NCI-H524 treated with DMSO at 0.1 percent for 48 hours (cell line): ENCODE results near the gene CACTIN.
"Not testable (repeated sequence)": the region's sequence is repeated elsewhere in the genome, so short reads cannot be mapped to it uniquely, and the experiment has no call there.

Source experiments
- DNase-seq: peaks from one replicate; lab custom pipeline; 2025; lab: John Stamatoyannopoulos, UW

CACTIN gene

DNA sequence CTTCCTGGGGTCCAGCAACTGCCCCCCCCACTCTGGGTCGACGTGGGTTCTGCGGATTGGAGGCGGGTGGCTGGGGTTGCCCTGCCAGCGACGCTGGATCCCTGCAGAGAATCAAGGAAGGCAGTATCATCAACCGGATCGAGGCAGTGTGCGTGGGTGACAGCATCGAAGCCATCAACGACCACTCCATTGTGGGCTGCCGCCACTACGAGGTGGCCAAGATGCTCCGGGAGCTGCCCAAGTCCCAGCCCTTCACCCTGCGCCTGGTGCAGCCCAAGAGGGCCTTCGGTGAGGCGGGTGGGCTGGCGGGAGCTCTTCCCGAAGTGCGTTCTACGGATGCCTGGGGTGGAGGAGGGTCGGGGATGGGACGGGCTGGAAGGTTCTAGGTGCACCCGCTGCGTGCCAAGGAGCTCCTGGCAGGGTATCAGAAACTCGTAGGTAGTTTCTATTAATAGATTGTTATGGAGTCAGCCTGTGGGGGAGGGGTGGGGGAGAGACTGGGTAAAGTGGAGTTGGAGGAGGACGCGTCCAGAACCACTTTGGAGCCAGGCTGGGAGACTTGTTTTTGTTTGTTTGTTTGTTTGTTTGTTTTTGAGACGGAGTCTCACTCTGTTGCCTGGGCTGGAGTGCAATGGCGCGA lies 39.8 kb downstream of the CACTIN start:
- no peak for DNase-seq

DNA sequence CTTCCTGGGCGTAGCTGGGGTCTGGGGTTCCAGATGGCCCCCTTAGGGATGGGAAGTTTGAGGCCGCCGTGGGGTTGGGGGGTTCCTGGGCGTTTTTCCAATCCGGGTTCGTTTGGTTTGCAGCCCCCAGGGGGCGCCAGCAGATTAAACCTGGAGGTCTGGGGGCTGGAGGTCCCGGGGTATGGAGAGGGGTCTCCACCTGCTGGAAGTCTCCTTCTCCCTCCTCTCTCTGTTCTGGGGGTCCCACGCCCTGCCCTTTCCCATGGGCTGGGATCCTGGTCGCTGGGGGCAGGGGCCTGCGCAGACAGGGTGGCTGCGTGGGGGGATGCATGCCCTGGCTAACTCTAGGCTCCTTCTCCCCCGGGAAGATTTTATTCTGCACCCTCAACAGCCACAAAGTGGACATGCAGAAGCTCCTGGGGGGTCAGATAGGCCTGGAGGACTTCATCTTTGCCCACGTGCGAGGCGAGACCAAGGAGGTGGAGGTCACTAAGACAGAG lies 40.4 kb downstream of the CACTIN start:
- DNase-seq: no peak

DNA sequence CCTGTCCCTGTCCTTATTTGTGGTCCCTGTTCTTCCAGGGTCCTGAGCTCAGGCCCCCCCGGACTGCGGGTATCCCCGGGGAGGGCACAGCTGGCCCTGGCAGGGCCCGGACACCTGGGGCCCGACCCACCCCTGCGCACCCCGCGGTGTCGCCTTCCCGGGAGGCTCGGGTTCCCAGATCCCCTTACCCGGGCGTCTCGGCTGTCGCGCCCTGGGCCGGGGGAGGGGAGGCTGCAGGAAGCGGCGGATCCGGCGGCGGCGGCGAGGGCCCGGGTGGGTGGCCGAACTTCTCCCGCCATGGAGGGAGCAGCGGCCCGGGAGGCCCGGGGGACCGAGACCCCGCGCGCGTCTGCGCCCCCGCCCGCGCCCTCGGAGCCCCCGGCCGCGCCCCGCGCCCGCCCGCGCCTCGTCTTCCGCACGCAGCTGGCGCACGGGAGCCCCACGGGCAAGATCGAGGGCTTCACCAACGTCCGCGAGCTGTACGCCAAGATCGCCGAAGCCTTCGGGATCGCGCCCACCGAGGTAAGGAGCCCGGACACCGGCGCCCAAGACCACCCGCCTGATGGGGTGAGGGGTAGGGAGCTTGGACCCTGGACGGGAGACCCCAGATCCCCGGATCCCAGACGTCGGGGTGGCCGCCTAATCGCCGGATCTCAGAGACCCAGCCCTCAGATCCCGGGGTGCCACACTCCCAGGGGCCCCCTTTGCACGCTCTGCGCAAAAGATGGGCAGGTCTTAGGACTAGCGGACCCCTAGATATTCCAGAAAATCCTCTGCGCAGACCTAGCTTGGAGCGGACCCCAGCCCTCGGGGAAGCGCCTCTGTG lies 41.1 kb downstream of the CACTIN start, which contains the start of gene GIPC3:
Gene GIPC3, plus strand, starts transcription at position 178 of the 826 bp plus-strand sequence. Its CDS starts 120 bp downstream, at position 298.
- no peak for DNase-seq

DNA sequence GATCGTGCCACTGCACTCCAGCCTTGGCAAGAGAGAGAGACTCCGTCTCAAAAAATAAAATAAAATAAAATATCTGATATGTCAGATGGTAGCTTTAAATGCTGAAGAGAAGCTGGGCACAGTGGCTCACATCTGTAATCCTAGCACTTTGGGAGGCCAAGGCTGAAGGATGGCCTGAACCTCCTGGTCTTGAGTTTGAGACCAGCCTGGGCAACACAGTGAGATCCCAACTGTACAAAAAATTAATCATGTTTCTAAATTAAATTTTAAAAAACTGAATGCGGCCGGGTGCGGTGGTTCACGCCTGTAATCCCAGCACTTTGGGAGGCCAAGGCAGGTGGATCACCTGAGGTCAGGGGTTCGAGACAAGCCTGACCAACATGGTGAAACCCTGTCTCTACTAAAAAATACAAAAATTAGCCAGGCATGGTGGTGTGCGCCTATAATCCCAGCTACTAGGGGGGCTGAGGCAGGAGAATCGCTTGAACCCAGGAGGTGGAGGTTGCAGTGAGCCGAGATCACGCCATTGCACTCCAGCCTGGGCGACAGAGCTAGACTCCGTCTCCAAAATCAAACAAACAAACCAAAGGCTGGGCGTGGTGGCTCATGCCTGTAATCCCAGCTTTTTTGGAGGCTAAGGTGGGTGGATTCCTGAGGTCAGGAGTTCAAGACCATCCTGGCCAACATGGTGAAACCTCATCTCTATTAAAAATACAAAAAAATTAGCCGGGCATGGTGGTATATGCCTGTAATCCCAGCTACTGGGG lies 42.4 kb downstream of the CACTIN start:
- not testable (repeated sequence) for DNase-seq

DNA sequence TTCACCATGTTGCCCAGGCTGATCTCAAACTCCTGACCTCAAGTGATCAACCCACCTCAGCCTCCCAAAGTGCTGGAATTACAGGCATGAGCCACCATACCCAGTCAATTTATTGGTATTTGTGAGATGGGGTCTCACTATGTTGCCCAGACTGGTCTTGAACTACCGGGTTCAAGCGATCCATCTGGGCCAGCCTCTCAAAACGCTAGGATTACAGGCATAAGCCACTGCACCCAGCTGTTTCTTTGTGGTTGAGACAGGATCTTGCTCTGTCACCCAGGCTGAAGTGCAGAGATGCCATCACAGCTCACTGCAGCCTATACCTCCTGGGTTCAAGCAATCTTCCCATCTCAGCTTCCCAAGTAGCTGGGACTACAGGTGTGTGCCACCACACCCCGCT lies 44.8 kb downstream of the CACTIN start:
- DNase-seq: not testable (repeated sequence)

DNA sequence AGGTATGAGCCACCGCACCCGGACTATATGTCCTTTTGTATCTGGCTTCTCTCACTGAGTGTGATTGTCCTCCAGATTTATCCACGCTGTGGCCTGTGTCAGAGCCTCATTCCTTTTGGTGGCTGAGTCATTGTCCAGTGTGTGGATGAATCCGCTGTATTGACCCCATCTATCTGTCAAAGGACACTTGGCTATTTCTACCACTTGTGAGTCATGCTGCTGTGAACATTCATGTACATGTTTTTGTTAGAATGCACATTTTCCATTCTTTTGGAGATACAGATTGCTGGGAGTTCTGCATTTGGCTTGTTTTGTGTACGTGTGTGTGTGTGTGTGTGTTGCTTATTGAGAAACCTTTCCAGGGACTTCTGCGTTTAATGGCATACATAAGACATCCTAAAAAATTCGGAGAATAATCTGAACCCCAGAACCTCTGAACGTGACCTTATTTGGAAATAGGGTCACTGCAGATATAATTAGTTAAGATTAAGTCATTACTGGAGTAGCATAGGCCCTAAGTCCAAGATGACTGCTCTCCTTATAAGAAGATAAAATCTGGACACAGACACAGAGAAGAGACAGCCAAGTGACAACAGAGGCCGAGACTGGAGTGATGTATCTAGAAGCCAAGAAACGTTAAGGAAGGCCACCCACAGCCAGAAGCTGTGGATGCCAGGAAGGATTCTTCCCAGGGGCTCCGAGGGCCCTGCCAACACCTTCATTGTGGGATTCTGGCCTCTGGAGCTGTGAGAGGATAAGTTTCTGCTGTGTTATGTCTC lies 46.2 kb downstream of the CACTIN start:
- no peak for DNase-seq

DNA sequence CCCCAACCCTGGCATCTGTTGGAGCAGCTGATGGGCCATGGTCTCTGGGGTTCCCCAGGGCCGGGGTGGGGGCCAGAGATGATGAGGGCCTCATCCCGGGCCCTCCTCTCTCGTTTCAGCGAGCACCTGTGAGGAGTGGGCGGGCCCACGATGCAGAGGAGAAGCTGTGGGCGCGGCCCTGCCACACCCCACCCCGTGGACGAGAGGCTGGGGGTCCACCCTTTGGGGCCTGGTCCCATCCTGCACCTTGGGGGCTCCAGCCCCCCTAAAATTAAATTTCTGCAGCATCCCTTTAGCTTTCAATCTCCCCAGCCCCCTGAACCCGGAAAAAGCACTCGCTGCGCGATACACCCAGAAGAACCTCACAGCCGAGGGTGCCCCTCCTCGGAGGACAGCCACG lies 48.2 kb downstream of the CACTIN start:
- no peak for DNase-seq

DNA sequence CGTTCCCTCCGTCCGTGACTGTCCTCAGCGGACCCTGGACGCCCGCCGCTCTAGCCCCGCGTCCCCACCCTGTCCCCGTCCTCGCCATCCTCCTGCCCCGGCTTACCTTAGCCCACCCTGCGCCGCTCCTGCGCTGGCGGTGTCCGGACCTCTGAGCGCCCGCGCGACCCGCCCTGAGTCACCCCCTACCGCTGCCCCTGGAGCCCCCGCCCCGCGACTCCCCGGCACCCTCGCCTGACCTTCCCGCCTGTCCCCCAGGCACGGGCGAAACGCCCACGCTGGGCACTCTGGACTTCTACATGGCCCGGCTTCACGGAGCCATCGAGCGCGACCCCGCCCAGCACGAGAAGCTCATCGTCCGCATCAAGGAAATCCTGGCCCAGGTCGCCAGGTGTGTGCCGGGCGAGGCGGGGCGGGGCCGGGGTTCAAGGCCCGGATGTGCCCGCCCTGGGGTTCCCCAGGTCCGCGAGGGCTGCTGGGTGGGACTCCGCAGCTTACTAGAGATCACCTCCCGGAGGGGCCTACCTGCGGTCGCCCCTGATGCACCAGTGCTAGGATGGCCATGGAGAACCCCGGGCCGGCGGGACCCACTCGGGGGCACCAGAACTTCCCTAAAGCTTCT lies 48.8 kb downstream of the CACTIN start:
- no peak for DNase-seq

DNA sequence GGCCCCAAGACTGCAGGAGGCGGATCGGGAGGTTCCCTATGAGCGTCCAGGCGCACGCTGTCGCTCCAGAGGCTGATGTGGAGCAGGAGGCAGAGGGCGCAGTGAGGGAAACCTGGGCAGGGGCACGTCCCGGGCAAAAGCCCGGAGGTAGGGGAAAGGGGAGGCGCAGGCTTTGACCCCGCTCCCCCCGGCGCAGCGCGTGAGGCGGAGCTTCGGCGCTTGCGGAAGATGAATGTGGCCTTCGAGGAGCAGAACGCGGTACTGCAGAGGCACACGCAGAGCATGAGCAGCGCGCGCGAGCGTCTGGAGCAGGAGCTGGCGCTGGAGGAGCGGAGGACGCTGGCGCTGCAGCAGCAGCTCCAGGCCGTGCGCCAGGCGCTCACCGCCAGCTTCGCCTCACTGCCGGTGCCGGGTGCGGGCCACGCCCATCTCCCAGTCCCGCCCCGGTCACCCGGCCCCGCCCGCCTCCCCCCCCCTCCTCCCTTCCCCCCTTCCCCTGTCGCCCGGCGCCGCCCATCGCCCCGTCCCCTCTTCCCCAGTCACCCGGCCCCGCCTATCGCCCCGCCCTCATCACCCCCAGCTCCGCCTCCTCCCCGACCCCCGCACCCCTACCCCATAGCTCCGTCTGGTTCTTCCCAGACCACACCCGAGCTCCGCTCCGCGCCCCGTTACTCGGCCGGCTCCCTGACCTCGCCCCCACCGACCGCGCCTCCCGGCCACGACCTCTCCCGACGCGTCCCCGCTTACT lies 49.7 kb downstream of the CACTIN start:
- DNase-seq: no peak

DNA sequence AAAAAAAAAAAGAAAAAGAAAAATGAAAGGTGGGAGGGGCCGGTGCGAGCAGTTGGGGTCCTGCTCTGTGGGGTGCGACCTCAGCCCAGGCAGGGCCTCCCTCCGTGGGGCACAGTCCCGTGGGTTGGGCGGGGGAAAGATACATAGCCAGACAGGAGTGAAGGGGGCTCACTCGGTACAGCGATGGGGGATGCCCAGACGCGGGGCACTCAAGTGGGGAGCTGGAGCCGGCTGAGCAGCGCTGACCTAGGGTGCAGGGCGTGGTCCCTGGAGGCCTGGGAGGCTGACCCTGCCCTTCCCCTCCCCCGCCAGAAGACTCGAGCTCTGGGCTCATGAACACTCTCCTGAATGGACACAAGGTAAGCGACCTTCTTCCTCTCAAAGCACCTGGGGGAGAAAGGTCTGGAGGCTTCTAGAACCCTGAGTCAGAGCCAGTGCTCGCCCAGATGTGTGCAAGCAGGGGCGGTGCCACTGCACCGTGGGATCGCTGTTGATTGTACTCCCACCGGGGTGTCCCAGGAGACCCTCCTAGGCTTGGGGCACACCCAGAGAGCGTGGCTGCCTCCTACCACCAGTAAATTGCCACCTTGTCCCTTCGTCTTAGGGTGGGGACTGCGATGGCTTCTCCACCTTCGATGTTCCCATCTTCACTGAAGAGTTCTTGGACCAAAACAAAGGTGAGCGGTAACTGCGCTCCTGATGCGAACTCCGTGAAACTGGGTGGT lies 50.5 kb downstream of the CACTIN start:
- DNase-seq: no peak

DNA sequence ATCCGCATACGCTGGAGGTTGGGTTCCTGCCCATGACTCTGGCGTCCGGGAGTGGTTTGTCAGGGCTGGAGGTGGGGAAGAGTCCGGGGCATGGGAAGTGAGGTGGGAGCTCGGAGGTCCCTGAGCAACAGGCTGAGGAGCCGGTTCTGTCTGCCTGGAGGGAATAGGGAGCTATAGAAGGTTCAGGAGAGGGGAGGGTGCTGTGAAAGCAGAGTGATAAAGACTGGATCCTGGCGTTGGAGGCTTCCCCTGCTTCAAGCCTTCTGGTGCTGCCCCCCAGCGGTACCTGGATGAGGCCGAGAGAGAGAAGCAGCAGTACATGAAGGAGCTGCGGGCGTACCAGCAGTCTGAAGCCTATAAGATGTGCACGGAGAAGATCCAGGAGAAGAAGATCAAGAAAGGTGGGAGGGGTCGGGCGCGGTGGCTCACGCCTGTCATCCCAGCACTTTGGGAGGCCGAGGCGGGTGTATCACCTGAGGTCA lies 51.3 kb downstream of the CACTIN start:
- no peak for DNase-seq

DNA sequence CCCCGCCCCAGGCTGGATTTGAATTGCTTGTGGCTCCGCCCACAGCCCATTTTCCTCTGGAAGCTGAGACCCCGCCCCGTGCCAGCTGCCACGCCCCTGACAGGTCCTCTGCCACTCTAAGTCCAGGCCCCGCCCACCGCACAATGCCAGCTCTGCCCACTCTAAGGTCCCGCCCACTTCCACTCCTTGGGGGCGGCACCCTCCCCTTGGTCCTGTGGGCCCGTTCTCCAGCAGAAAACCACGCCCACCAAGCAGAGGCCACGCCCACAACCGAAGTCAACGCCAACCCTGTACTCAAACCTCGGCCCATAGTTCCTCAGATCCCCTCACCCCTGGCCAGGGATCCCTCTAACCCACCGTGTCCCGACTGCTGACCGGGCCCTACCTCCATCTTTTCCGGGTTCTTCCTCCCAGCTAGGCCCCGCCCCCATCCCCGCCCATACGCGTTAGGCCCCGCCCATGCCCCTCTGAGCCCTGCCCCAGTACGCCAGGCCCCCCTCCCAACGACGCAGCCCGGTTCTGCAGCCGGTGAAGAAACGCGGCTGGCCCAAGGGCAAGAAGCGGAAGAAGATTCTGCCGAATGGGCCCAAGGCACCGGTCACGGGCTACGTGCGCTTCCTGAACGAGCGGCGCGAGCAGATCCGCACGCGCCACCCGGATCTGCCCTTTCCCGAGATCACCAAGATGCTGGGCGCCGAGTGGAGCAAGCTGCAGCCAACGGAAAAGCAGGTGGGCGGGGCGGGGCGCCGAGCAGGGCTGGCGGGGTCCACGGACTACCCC lies 52.5 kb downstream of the CACTIN start:
- DNase-seq: no peak

DNA sequence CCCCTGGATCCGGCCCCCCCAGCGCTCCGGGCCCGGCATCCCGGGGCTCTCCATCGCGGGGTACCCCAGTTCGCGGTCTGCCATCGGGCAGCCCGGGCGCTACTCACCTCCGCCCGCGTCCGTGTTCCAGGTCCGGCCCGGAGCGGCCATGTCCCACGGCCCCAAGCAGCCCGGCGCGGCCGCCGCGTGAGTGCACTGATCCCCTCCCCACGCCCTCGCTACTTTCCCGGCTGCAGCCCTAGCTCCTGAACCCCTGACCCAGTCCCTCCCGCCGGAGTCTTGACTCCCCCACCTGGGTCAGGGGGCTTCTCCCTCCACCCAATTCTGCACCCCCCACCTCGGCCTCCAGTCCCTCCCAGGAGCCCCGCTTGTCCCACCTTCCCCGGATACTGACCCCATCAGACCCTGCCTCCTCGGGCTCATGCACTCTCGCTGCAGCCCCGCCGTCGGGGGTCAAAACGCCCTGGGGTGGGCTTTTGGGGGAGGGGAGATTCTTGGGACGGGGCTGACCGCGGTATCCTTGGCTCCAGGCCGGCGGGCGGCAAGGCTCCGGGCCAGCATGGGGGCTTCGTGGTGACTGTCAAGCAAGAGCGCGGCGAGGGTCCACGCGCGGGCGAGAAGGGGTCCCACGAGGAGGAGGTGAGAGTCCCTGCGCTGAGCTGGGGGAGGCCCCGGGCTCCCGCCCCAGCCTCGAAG lies 53.3 kb downstream of the CACTIN start:
- DNase-seq: no peak

DNA sequence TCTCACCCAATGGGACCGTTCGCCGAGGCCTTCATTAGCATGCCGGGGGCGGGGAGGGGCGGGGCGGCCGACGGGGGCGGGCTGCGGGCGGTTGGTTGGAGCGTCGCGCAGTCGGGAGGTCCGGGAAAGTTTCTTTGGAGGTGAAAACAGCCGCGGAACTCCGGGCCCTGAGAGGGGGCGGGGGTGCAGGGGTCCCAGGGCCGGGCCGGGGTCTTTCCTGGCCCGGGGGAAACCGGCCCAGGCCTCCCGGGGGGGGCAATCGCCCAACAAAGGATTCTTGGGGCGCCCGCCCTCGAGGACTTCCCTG lies 53.8 kb downstream of the CACTIN start, which contains the start of gene HMG20B:
Gene HMG20B, plus strand, starts transcription at position 90 of the 307 bp plus-strand sequence. CDS start 366 bp downstream, outside the sequence.
- no peak for DNase-seq

DNA sequence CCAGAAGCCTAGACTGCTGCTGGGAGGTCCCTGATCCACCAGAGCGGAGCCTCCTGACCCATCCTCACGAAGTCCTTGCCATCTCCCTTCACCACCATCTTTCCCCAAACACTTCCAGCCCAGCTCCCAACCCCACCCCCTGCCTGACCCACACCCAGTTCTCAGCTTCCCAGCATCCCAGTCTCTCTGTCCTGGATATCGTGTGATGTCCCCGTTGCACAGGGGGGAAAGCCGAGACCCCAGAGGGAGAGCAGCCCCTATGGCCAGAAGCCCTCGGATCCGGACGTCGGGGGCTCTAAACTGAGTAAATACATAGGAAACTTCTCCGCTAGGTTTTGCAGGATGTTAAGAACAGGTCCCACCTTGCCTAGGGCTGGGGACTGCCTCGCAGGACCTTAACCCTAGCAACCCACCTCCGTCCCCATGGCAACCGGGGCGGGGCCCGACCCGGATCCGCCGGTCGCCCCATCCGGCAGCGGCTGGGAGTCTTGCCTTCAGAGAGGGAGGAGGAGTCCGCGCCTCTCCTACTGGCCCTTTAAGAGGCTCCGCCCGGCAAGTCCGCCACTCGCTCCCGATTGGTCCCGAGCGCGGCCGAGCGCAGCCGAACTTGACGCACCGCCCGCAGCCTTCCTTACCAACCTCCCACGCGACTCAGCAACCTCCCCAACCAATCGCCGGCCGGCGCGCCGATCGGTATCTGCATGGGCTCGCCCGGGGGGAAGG lies 54.3 kb downstream of the CACTIN start:
- peak; percentile 98 for DNase-seq

DNA sequence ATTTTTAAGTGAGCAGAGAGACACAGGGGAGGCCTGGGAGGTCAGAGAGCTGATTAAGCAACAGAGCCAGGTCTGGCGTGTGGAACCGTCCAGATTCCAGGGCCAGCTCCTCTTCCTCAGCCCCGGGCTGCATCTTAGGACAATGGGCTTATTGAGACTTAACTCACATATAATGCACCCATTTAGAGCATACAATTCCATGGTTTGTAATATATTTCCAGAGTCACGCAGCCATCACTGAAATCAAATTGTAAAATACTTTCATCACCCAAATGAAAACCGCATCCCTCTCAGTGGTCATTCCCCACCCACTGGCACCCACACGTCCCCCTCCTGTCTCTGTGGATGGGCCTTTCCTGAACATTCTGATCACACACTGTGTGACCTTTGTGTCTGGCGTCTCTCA lies 56.0 kb downstream of the CACTIN start:
- no peak for DNase-seq

DNA sequence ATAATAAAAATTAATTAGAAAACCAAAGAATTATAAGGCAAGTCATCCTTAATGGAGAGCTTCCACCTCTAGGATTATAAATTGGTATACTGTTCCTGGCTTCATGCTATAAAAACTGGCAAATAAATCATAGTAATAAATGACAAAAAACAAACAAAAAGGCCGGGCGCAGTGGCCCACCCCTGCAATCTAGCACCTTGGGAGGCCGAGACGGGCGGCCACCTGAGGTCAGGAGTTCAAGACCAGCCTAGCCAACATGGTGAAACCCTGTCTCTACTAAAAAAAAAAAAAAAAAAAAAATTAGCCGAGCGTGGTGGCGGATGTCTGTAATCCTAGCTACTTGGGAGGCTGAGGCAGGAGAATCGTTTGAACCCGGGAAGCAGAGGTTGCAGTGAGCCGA lies 56.5 kb downstream of the CACTIN start:
- DNase-seq: not testable (repeated sequence)

DNA sequence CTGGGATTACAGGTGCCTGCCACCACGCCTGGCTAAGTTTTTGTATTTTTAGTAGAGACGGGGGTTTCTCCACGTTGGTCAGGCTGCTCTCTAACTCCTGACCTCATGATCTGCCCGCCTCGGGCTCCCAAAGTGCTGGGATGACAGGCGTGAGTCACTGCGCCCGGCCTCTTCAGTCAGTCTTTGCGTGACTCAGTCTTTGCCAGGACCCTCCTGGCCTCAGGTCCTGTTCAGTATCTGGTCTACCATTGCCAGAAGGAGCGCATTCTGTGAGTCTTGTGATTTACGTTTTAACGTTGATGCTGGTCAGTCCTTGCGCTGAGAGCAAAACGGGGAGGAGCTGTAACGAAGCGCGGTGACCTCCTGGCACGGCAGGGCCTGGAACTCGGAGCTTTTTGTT lies 61.5 kb downstream of the CACTIN start:
- DNase-seq: no peak
